GM12801 (cell line): ENCODE measurements around the gene PLP2.

Experiments
- CTCF ChIP-seq: IDR thresholded peaks from one replicate; pipeline ENCODE4 v1.5.1; 2011; ENCODE audit warnings: control low read depth; ENCODE audit not compliant: insufficient read length; ENCODE audit errors: extremely low read depth

Gene PLP2

GRCh38 chrX:49162620-49163019 is 9.1 kb upstream of the PLP2 start, which contains the start of gene MAGIX:
Gene MAGIX, plus strand, starts transcription at chrX:49162758. Its CDS starts 132 bp downstream, at chrX:49162890.
- TF ChIP-seq CTCF = no peak

- TF ChIP-seq CTCF = no peak
These were observed 7.9 kb upstream of the PLP2 start for GRCh38 chrX:49163555-49164419.

GRCh38 chrX:49164589-49165360 is 6.9 kb upstream of the PLP2 start:
- TF ChIP-seq CTCF = no peak

DNA sequence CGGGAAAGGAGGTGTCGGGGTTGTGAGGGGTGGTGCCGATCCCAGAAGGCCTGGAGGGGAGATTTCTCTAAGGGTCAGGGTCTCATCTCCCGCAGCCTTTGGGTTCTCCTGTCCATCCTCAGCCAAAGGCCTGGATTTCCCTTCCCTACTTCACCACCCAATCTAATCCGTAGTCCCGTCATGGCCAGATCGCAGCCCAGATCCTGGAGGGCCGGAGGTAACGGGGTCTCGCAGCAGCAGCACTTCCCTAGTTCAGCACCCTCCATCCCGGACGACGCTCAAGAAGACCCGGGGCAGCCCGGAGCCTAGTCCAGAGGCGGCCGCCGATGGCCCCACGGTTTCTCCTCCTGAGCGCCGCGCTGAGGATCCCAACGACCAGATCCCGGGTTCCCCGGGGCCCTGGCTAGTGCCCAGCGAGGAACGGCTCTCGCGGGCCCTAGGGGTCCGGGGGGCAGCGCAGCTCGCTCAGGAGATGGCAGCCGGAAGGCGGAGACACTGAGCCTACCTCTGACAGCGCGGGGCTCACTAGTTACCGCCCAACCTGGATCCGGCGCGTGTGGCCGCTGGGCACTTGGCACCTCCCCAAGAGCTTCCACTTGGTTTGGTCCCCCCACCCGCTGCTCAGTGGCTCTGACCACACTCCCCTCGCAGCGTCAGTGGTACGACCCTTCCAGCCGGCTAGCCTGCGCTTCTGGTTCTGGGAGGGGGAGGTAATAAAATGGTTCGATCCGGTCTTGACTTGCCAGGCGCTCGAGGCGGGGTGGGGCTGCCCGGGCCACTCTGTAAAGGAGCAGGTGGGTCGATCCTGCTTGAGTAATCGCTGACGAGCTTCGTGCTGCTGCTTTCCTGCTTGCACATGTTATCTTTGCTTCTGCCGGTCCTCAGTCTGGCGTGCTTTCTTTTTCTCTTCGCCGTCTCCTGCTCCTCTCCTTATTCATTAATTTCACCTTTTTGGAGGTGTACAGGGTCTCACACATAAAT is 5.5 kb upstream of the PLP2 start:
- TF ChIP-seq CTCF = no peak

DNA sequence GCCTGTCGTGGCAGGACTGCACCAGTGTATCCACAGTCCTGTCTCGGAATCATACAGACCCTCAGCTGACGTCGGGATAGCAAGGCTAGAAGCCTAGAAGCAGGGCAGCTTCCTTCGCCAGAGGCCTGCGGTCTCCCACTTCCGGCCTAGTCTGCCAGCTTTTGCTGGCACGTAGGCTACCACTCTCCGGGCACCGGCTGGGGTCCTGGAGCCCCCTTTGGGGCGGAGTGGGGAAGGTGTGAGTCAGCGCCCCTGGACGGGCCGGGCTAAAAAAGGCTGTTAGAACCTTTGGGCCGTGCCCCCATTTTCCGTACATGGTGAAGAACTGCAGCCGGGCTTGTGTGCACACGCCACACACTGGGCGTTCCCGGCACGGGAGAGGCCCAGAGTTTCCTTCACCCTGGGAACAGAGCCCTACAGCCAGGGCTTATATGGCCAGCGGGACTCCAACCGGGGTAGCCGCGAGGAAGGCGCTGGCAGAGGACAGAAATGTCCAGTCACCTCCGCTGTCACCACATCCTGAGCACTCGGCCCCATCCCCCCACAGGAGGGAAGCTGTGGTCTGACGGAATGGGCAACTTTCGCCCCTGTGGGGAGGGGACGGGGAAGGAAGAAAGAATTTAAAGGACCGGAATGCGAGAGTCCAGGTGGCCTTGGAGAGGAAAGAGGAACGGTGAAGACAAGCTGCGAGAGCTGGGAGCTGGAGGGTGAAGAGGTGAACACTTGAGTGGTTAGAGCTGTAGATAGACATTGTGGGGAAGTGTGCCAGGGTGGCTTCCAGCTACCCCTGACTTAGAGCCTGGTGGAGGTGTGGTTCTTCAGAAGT is 4.6 kb upstream of the PLP2 start:
- TF ChIP-seq CTCF = no peak

GRCh38 chrX:49167740-49168108 is 4.0 kb upstream of the PLP2 start:
- TF ChIP-seq CTCF = no peak
